GM23248 (cell line): ENCODE measurements around the gene ZDHHC14.

ENCODE experiments used
- EZH2 ChIP-seq: fragments of 200-600 bp; sonication (generic); IDR thresholded peaks from 2 replicates; pipeline ENCODE4 v1.6.1; 2018; ENCODE audit warnings: antibody characterized with exemption, mild to moderate bottlenecking; ENCODE audit not compliant: insufficient read depth, poor library complexity, severe bottlenecking
- EZH2phosphoT487 ChIP-seq: fragments of 200-600 bp; sonication (generic); IDR thresholded peaks from 2 replicates; pipeline ENCODE4 v1.6.1; 2018; ENCODE audit warnings: antibody characterized with exemption, moderate library complexity, mild to moderate bottlenecking, low read depth; ENCODE audit not compliant: insufficient read depth

DNA sequence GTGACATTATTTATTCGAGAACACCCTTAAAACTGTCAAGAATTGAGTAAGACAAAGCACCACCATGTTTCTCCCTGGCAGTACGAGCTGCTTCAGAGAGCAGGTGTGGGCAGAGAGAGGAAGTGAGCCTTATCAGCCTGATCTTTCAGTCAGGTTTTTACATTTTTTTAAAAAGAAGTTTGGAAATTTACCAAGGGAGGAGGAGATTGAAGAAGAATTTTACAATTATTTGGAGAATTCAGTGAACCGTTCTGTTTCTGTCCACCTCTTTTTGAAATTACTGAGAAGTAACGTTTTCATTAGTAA lies 75.5 kb downstream of the ZDHHC14 start:
- TF ChIP-seq EZH2 (no peak), EZH2phosphoT487 (no peak)
